Ishikawa (cell line): ENCODE results near the gene ATP9B.

Source experiments
- CEBPB ChIP-seq: IDR thresholded peaks from 2 replicates; pipeline ENCODE4 v1.6.1; 2012
- CREB1 ChIP-seq: IDR thresholded peaks from 2 replicates; pipeline ENCODE4 v1.6.1; 2012; ENCODE audit warnings: low read depth
- EGR1 ChIP-seq: IDR thresholded peaks from 2 replicates; pipeline ENCODE4 v1.6.1; 2012
- EP300 ChIP-seq: IDR thresholded peaks from 2 replicates; pipeline ENCODE4 v1.6.1; 2012; ENCODE audit warnings: borderline replicate concordance
- FOXM1 ChIP-seq: IDR thresholded peaks from 2 replicates; pipeline ENCODE4 v1.6.1; 2012; ENCODE audit warnings: low read depth, borderline replicate concordance
- NFIC ChIP-seq: IDR thresholded peaks from 2 replicates; pipeline ENCODE4 v1.6.1; 2012
- RAD21 ChIP-seq: IDR thresholded peaks from 2 replicates; pipeline ENCODE4 v1.6.1; 2012; ENCODE audit warnings: low read depth
- REST ChIP-seq: IDR thresholded peaks from 2 replicates; pipeline ENCODE4 v1.6.1; 2012; ENCODE audit warnings: low read depth, mild to moderate bottlenecking
- TAF1 ChIP-seq: IDR thresholded peaks from 2 replicates; pipeline ENCODE4 v1.6.1; 2012; ENCODE audit warnings: low read depth, mild to moderate bottlenecking
- TCF12 ChIP-seq: IDR thresholded peaks from 2 replicates; pipeline ENCODE4 v1.6.1; 2012; ENCODE audit warnings: low read depth
- TEAD4 ChIP-seq: IDR thresholded peaks from 2 replicates; pipeline ENCODE4 v1.6.1; 2012
- USF1 ChIP-seq: IDR thresholded peaks from 2 replicates; pipeline ENCODE4 v1.6.1; 2012
- YY1 ChIP-seq: IDR thresholded peaks from 2 replicates; pipeline ENCODE4 v1.6.1; 2012; ENCODE audit warnings: low read depth
- ZBTB7A ChIP-seq: IDR thresholded peaks from 2 replicates; pipeline ENCODE4 v1.6.1; 2012; ENCODE audit warnings: low read depth
- TF ChIP-seq, protein P1 (sequence below): IDR thresholded peaks from 2 replicates; pipeline ENCODE4 v1.6.1; 2012

The ATP9B gene

GRCh38 chr18:79424008-79424565 is 354.9 kb downstream of the ATP9B start:
- TF ChIP-seq RAD21, result no peak
- no peak for TF ChIP-seq EGR1
- no peak for TF ChIP-seq TAF1
- no peak for TF ChIP-seq REST
- no peak for TF ChIP-seq CREB1
- TF ChIP-seq USF1, result no peak
- TF ChIP-seq NFIC, result no peak
- no peak for TF ChIP-seq YY1
- TF ChIP-seq, protein P1, sequence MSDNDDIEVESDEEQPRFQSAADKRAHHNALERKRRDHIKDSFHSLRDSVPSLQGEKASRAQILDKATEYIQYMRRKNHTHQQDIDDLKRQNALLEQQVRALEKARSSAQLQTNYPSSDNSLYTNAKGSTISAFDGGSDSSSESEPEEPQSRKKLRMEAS, result no peak
- TF ChIP-seq CEBPB, result no peak
- no peak for TF ChIP-seq TCF12
- TF ChIP-seq TEAD4, result no peak
- TF ChIP-seq FOXM1, result no peak
- TF ChIP-seq ZBTB7A, result no peak
- TF ChIP-seq EP300, result no peak

- TF ChIP-seq CEBPB (no peak), RAD21 (no peak), REST (no peak), USF1 (no peak), TAF1 (no peak), ZBTB7A (no peak), EGR1 (no peak), EP300 (no peak), NFIC (no peak)
- TF ChIP-seq, protein P1, result no peak
These were observed 355.8 kb downstream of the ATP9B start for GRCh38 chr18:79424880-79425568.

GRCh38 chr18:79425569-79425886 is 356.3 kb downstream of the ATP9B start:
- no peak for TF ChIP-seq YY1
- TF ChIP-seq ZBTB7A, result no peak
- no peak for TF ChIP-seq NFIC
- TF ChIP-seq RAD21, result no peak
- no peak for TF ChIP-seq USF1
- no peak for TF ChIP-seq TAF1
- TF ChIP-seq, protein P1, result no peak
- TF ChIP-seq EGR1, result no peak
- TF ChIP-seq TCF12, result no peak
- no peak for TF ChIP-seq REST
- TF ChIP-seq TEAD4, result no peak
- no peak for TF ChIP-seq EP300
- TF ChIP-seq CREB1, result no peak
